ENCODE data around the gene PDHA1.

Gene PDHA1

GRCh38 chrX:19388064-19388679, 44.4 kb downstream of the PDHA1 start:
- no peak overlapping the region for H3K4me3 ChIP-seq (ENCODE audit: low read depth in 1 of 2, low read length in 1 of 2)
- H3K27me3 ChIP-seq = no peaks in the 10 kb centered on the region
- H3K4me1 ChIP-seq (ENCODE audit: control insufficient read depth in 1 of 2, insufficient read depth in 1 of 2, low read depth in 1 of 2, low read length in 1 of 2) = peaks cover 2 to 3% of the 10 kb centered on the region in 2 experiments
- no peak overlapping the region for H3K27ac ChIP-seq
- TF ChIP-seq CTCF (IDR thresholded peaks at IDR 0.05) = no peak
- H3K9me3 ChIP-seq = no peaks in the 10 kb centered on the region
- no peaks in the 10 kb centered on the region for H3K36me3 ChIP-seq

- peaks cover 0 to 3% of the 10 kb centered on the region in 2 experiments for H3K4me1 ChIP-seq (ENCODE audit: control insufficient read depth in 1 of 2, insufficient read depth in 1 of 2, low read depth in 1 of 2, low read length in 1 of 2)
- no peaks in the 10 kb centered on the region for H3K36me3 ChIP-seq
- H3K9me3 ChIP-seq = no peaks in the 10 kb centered on the region
- TF ChIP-seq CTCF (IDR thresholded peaks at IDR 0.05) = no peak
- H3K4me3 ChIP-seq (ENCODE audit: low read depth in 1 of 2, low read length in 1 of 2) = no peak overlapping the region
- H3K27me3 ChIP-seq = no peaks in the 10 kb centered on the region
- H3K27ac ChIP-seq = no peak overlapping the region
These were observed 45.0 kb downstream of the PDHA1 start for GRCh38 chrX:19388741-19389140.

GRCh38 chrX:19389227-19389845, 45.6 kb downstream of the PDHA1 start:
- peaks cover 0 to 3% of the 10 kb centered on the region in 2 experiments for H3K4me1 ChIP-seq (ENCODE audit: control insufficient read depth in 1 of 2, insufficient read depth in 1 of 2, low read depth in 1 of 2, low read length in 1 of 2)
- H3K9me3 ChIP-seq = no peaks in the 10 kb centered on the region
- TF ChIP-seq CTCF (IDR thresholded peaks at IDR 0.05) = no peak
- no peaks in the 10 kb centered on the region for H3K27me3 ChIP-seq
- H3K36me3 ChIP-seq = no peaks in the 10 kb centered on the region
- no peak overlapping the region for H3K27ac ChIP-seq
- H3K4me3 ChIP-seq (ENCODE audit: low read depth in 1 of 2, low read length in 1 of 2) = no peak overlapping the region

- no peak overlapping the region for H3K27ac ChIP-seq
- H3K27me3 ChIP-seq = no peaks in the 10 kb centered on the region
- TF ChIP-seq CTCF (IDR thresholded peaks at IDR 0.05) = no peak
- H3K4me3 ChIP-seq (ENCODE audit: low read depth in 1 of 2, low read length in 1 of 2) = no peak overlapping the region
- no peaks in the 10 kb centered on the region for H3K36me3 ChIP-seq
- no peaks in the 10 kb centered on the region for H3K9me3 ChIP-seq
- peaks cover 0 to 3% of the 10 kb centered on the region in 2 experiments for H3K4me1 ChIP-seq (ENCODE audit: control insufficient read depth in 1 of 2, insufficient read depth in 1 of 2, low read depth in 1 of 2, low read length in 1 of 2)
These were observed 48.4 kb downstream of the PDHA1 start for GRCh38 chrX:19392078-19392477.

GRCh38 chrX:19392703-19393102, 49.0 kb downstream of the PDHA1 start:
- Histone ChIP-seq H3K9me3 (no peaks in the 10 kb centered on the region), H3K4me3 (ENCODE audit: low read depth in 1 of 2, low read length in 1 of 2) (no peak overlapping the region)

More at GRCh38 chrX:19392703-19393102, 49.0 kb downstream of the PDHA1 start:
- H3K27ac ChIP-seq = no peak overlapping the region
- peaks cover 0 to 3% of the 10 kb centered on the region in 2 experiments for H3K4me1 ChIP-seq (ENCODE audit: control insufficient read depth in 1 of 2, insufficient read depth in 1 of 2, low read depth in 1 of 2, low read length in 1 of 2)
- TF ChIP-seq CTCF (IDR thresholded peaks at IDR 0.05) = no peak
- no peaks in the 10 kb centered on the region for H3K36me3 ChIP-seq
- no peaks in the 10 kb centered on the region for H3K27me3 ChIP-seq
